ENCODE measurements around the gene ZNF597.

GRCh38 chr16:3488801-3489200 is 45.5 kb upstream of the ZNF597 start:
- no peak for TF ChIP-seq USF1 (CRISPR knock-in tag; IDR thresholded peaks at IDR 0.05)
- no peak for TF ChIP-seq CTCF (IDR thresholded peaks at IDR 0.05)
- no peak for TF ChIP-seq RELA (CRISPR knock-in tag; IDR thresholded peaks at IDR 0.05; ENCODE audit: borderline replicate concordance)
- TF ChIP-seq USF2 (CRISPR knock-in tag; IDR thresholded peaks at IDR 0.05) = no peak
- no peak for TF ChIP-seq ZNF512 (CRISPR knock-in tag; IDR thresholded peaks at IDR 0.05; ENCODE audit: borderline replicate concordance)
- no peak for TF ChIP-seq IRF1 (CRISPR knock-in tag; IDR thresholded peaks at IDR 0.05)
- TF ChIP-seq SOX15 (CRISPR knock-in tag; IDR thresholded peaks at IDR 0.05) = no peak
- TF ChIP-seq NR1H2 (CRISPR knock-in tag; IDR thresholded peaks at IDR 0.05) = no peak
- TF ChIP-seq RORB (CRISPR knock-in tag; IDR thresholded peaks at IDR 0.05) = no peak

Data from WTC11 (cell line).